Stimulated activated CD8-positive, alpha-beta memory T cell treated with anti-CD3 and anti-CD28 coated beads, Interleukin-7, amount 100 ng/mL, for 48 hours (primary cell): ENCODE results near the gene DHRS7B.

ENCODE experiments used
- DNase-seq, 2 donors: peaks; one replicate each; pipeline ENCODE4 v3.0.0-alpha.2; 2020; ENCODE audit warnings: low read depth in 1 of 2; ENCODE audit errors: extremely low read depth in 1 of 2

Gene DHRS7B

DNA sequence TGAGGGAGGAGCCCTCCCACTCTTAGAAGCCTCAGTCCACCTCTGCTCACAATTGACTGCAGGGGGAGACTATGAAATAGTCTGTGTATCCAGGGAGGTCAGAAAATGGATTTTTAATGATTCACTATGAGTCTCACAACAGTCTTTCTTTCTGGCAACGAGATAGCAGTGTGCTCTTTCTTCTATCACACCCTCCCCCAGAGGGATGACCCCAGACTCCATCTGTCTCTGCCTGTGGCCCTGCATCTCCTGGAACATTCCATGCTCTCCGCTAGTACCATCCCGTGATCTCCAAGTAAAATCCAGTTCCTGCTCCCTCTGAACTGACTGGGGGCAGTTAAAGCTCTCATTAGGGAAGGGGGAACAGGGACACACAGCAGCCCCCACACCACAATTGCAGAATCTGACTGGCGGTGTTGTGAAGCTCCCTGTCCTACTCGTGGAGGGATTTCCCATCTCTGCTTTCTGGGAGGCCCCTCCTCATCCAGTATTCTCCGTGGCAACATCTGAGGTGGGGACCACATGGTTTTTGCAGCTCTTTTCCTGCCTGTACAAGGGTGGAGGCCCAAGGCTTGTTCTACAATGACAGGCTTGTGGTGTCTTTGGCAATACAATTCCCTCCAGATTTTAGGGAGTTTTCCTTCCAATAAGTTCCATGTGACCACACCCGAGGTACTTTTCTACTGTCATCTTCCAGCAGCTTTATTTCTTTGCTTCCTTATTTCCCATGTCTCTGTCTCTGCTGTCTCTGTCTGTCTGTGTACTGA, 107.0 kb downstream of the DHRS7B start:
- DNase-seq, result no peak

- no peak for DNase-seq
Measured at GRCh38 chr17:21235921-21236320, 109.2 kb downstream of the DHRS7B start.

DNA sequence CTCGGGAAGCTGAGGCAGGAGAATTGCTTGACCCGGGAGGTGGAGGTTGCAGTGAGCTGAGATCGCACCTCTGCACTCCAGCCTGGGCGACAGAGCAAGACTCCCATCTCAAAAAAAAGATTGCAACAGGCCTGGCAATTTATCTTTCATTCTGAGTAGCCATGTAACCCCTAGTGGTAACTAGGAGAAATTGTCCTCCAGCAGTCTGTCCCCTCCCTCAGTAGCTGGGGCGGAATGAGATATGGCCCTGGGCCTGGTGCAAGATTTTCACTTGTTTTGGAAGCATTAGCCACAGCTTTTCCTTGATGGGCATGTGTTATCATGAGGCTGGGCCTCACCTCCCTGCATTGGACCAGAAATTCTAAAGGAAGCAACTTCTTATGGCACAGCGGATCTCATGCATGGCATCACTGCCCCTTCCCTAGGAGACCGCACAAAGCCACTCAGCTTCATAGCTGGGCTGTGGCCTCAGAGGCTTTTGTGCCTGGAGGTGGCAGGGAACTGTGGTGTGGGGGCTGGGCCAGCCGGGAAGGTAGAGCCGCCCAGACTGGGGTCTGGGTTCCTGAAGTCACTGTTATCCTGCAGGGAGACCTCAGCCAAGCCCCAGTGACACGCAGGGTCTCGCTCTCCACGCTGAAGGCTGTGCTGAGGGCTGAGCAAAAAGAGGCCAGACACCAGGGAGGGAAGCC, 113.1 kb downstream of the DHRS7B start:
- DNase-seq, result no peak

DNA sequence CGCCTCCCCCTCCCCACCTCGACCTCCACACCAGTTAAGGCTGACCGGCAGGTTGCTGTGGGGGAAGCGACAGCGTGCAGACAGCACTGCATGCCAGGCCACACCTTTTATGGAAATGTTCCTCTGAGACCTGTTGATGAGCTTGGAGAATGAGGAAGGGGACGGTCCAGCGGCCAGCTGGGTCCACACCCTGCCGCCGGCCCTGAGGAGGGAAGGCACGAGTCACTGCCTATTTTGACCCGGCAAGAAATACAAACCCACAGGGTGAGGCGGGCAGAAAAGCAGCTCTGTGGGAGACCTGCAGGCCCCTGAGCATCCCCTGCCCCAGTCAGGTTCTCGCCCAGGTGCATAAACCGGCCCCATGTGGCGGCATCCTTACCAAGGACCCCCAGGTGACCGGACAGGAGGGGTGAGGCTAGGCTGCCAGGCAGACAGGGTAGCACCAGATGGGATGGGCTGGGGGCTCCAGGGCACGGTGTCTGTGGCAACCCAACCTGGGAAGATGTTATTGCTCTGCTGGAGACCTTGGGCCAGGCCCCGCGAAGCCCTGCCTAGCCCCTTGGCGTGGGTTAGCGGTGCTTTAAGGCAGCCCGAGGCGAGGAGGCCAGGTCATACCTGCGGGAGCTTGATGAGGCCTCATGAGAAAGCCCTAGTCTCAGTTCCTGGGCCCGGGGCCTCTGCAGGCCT, 113.7 kb downstream of the DHRS7B start:
- no peak for DNase-seq
